GM23248 (cell line): ENCODE measurements around the gene B4GALT5.

ENCODE experiments used
- EZH2 ChIP-seq: fragments of 200-600 bp; sonication (generic); IDR thresholded peaks from 2 replicates; pipeline ENCODE4 v1.6.1; 2018; ENCODE audit warnings: antibody characterized with exemption, mild to moderate bottlenecking; ENCODE audit not compliant: insufficient read depth, poor library complexity, severe bottlenecking
- EZH2phosphoT487 ChIP-seq: fragments of 200-600 bp; sonication (generic); IDR thresholded peaks from 2 replicates; pipeline ENCODE4 v1.6.1; 2018; ENCODE audit warnings: antibody characterized with exemption, moderate library complexity, mild to moderate bottlenecking, low read depth; ENCODE audit not compliant: insufficient read depth

GRCh38 chr20:49657118-49657901 lies 56.4 kb downstream of the B4GALT5 start:
- no peak for TF ChIP-seq EZH2
- no peak for TF ChIP-seq EZH2phosphoT487
